Measurements from ENCODE around the gene TPBGL.

GRCh38 chr11:75194147-75194546 lies 46.4 kb upstream of the TPBGL start:
- TF ChIP-seq, protein P1, sequence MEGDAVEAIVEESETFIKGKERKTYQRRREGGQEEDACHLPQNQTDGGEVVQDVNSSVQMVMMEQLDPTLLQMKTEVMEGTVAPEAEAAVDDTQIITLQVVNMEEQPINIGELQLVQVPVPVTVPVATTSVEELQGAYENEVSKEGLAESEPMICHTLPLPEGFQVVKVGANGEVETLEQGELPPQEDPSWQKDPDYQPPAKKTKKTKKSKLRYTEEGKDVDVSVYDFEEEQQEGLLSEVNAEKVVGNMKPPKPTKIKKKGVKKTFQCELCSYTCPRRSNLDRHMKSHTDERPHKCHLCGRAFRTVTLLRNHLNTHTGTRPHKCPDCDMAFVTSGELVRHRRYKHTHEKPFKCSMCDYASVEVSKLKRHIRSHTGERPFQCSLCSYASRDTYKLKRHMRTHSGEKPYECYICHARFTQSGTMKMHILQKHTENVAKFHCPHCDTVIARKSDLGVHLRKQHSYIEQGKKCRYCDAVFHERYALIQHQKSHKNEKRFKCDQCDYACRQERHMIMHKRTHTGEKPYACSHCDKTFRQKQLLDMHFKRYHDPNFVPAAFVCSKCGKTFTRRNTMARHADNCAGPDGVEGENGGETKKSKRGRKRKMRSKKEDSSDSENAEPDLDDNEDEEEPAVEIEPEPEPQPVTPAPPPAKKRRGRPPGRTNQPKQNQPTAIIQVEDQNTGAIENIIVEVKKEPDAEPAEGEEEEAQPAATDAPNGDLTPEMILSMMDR (IDR thresholded peaks at IDR 0.05 in 4 of 5, conservative IDR thresholded peaks at IDR 0.05 in 1 of 5), result no peak
- TF ChIP-seq POLR2A (IDR thresholded peaks at IDR 0.05), result no peak
